Mucosa of gallbladder (tissue), 1 donor: Measurements from ENCODE around the gene RAB33A. TPM values are rescaled to one million over a fixed set of nuclear protein-coding genes. Genes with fewer than 3 reads are reported as not detected.

ENCODE experiments used
- total RNA-seq: library from RNA; stranded (reverse); gene quantifications from one replicate; pipeline ENCODE4 v1.2.1, GENCODE V29; 2021
- donor health status: DM: no; HTN: no; CAD: no.

RAB33A gene
- total RNA-seq, 1 donor from 2014 or later, result 1.2 TPM

Other genes with a start within 250 kb of the RAB33A start
- 12.4 TPM for gene BCORL1, start 189.3 kb upstream of the RAB33A start, total RNA-seq
- 12.5 TPM for gene ELF4, start 61.5 kb upstream of the RAB33A start, total RNA-seq
- gene AIFM1, start 6.1 kb upstream of the RAB33A start, total RNA-seq, result 41.3 TPM
- gene ZNF280C, start 96.9 kb downstream of the RAB33A start, total RNA-seq, result 3.8 TPM
- gene SLC25A14, start 168.0 kb downstream of the RAB33A start, total RNA-seq, result 10.6 TPM
- gene GPR119, start 213.7 kb downstream of the RAB33A start, total RNA-seq, result not detected
- gene RBMX2, start 230.0 kb downstream of the RAB33A start, total RNA-seq, result 14.4 TPM